Left kidney (tissue), 2 donors: ENCODE results near the gene RBM44. TPM values are rescaled to one million over a fixed set of nuclear protein-coding genes. Genes with fewer than 3 reads are reported as not detected.

ENCODE experiments used
- DNase-seq: peaks from one replicate; pipeline ENCODE4 v3.0.0-alpha.2; 2013
- polyA plus RNA-seq: library from polyadenylated mRNA; unstranded; fragments of 120-200 nt; gene quantifications from one replicate; pipeline ENCODE4 v1.2.1, GENCODE V29; 2013; ENCODE audit not compliant: insufficient read length

RBM44 gene
- polyA plus RNA-seq, 1 donor: 0.78 TPM

DNA sequence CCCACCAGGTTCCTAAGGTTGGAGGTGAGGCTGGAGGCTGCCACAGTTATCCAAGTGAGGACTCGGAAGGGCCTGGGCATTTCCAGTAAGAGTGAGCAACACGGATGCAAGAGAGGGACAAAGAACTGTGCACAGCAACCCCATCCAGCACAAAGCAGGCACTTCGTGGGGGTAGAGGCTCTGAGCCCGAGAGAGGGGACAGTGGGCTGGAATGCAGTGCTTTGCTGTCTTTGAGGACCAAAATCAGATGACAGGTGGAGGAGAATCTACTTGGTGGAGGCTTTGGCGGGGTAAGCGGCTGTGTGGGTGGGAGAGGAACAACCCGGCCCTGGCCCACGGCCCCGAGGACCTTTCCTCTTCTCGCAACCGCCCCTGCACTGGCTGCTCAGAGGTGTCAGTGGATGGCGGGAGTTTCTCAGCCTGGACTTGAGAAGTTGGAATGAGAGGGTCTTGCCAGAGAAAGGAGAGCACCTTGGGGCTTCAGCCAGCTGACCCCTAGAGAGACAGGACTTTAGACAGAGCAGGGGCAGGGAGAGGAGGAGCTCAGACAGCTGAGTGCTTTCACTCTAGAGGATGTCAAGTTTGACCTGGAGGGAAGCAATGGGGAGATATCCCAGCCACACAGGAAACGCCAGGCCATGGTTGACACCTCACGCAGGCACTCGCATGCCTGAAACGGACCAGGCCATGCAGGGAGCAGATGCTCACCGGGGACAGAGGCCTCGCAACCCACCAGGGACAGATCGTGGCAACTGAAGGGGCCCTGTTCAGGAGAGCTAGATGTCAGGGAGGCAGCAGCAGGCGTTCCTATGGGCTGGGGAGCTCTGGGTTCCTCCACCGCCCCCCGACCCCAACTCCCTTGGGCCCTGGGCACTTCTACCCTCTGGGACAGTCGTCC, 72.4 kb downstream of the RBM44 start:
- no peak for DNase-seq

DNA sequence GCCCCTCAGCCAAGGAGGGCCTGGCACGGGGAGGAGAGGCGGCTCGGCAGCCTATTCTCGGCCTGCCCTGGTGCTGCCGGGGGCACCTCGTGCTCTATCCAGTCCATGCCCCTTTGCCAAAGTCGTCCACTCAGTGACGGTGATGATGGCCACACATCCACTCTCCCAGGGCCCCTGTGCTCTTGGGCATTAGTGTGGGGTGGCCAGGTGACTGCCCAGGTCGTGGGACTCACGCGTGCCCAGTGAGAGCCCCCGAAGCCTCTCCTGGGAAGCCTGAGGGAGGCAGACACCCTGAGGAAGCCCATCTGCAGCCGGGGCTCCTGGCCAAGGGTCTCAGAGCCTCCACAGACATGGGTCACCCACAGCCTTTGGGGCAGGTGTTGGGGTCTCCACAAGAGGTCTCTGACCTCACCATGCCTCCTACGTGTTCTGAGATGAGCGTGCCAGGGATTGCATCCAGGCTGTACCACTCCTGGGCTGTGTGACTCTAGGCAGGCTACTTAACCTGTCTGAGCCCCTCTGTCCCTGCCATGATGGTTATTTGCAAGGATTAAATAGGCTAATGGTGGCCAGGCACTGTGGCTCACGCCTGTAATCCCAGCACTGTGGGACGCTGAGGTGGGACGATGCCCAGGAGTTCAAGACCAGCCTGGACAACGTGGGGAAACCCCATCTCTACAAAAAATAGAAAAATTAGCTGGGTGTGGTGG, 73.8 kb downstream of the RBM44 start:
- DNase-seq: no peak

DNA sequence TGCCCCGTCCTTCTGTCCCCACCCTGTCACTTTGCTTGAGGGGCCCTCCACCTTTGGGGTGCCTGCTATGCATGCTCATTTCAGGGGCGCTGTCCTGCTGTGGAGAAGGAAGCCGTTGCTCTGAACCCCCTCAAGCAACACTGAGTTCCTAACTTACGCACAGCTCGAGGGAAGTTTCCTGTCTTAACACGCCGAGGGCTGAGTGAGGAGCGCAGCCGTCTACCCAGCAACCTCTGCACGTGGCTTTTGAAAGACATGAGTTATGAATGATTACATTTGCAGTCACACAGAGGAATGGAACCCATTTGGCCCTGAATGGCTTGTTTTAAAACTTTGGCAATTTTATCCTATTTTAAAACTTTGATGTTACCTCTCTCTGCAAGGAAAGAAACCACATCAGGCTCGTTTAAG, 74.8 kb downstream of the RBM44 start:
- no peak for DNase-seq

DNA sequence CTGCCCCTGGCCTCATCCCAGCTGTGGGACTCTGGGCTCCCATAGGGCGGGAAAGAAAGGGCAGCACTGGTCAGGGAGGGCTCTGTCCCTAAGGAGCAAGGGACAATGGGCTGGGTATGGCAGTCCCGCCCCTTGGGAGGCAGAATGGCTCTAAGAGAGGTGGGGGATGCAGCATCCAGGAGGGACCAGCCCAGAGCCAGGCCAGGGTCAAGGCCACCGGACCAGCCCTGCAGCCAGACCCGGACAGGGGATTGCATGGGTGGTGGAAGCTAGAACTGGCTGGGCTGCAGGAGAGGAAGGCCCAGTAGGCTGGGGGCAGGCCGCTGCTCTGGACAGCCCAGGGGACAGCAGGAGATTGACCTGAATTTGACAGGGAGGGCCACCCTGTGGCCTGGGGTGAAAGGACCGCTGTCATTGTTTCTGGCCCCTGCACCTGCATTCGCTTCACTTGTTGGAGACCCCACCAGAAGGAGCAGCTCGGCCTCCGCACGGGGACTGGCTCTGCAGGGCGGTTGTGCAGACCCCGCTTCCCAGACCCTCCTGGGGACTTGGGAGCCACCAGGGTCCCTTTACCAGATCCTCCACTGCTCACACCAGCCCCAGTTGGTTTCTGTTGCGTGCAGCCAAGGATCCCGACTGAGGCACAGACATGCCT, 75.4 kb downstream of the RBM44 start:
- no peak for DNase-seq

DNA sequence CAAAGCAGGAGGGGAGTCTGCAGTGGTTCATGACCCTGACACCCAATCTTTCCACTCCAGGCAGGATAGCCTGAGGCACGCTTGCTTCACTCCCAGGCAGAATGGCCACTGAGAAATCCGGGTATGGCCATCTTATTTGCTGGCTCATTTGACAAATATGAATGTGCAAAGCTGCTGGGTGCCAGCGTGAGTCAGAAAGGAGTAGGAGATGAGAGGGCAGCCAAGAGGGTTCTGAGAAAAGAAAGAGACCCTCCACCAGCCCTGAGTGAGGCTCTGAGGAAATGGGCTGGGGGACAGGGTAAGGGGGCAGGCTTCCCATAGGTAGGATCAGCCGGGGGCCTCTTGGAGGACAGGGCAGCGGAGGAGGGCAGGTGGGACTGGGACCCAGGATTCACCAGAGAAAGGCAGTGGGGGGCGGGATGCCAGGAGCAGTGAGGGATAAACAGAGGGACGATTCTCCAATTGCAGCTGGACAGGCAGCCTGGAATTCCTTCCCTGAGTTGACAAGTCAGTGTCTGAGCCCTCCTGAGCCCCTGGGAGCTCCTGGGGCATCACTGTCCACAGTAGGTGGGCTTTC, 76.1 kb downstream of the RBM44 start:
- DNase-seq: no peak

DNA sequence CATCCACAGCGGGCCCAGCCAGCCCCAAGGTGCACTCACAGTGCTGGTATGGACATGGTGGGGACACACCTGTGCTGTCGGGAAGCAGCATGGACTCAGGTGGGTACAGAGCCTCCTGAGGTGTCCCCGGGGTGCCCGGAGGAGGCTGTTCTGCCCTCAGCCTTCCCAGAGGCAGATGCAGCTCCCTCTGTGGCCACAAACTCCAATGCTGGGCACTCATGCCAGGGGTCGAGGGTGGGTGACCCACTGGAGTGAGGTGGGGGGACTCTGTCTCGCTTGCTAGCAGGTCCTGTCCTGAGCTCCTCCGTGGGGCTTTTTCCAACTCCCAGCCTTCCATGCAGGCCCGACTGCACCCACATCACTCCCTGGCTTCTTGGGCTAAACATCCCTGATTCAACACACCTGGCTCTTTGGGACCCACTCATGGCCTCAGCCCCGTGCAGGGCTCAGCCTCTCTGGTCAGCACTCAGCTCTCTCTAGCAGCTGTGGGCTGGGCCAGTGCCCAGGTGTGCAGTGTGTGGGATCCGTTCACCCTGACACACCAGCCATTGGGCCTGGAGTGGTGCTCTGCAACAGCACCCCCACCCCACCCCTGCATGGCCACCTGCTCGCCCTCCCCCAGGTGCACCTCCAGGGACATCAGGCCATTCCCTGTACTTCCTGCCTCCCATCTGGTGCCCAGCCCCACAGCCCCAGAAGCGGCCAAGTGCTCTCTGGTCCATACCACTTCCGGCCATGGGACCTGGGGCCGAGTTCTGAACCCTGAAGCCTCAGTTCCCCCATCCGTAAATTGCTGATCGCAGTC, 76.9 kb downstream of the RBM44 start:
- no peak for DNase-seq

DNA sequence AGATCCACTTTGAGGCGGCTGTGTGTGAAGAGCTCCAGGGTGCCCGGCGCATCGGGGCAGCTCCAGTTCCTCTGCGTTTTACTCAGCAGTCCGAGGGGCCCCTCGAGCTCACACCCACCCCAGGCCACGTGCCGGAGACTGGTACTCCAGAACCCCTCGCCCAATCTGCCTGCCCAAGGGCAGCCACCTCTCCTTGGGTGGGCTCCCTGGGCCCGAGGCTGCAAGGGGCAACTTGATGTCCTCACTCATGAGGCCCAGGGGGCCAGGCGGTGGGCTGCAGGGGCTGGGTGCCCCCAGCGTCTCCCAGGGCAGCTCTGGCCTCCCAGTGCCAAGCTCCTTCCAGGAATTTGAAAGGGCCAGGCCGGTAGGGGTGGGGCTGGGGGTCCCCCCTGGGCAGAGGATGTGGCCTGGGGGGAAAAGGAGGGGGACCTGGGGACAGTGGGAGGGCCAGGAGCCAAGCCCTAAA, 77.5 kb downstream of the RBM44 start:
- no peak for DNase-seq

DNA sequence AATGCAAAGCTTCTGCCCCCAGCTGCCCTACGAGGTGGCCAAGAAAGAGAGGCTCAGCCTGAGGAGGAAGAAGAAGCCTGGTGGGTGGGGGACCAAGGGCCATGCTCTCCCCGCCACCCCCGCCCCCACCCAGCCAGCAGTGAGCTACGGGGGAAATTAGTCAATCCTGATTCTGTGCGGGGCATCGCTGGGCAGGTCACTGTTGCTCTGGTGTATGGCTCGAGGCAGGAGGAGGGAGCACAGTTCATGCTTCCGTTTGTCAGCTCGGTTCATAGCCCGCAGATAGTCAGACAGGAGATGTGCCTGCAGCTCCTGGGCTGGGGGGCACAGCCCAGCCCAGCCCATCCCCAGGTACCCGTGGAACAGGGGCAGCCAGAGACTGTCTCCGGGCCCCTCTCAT, 78.0 kb downstream of the RBM44 start:
- DNase-seq: no peak

DNA sequence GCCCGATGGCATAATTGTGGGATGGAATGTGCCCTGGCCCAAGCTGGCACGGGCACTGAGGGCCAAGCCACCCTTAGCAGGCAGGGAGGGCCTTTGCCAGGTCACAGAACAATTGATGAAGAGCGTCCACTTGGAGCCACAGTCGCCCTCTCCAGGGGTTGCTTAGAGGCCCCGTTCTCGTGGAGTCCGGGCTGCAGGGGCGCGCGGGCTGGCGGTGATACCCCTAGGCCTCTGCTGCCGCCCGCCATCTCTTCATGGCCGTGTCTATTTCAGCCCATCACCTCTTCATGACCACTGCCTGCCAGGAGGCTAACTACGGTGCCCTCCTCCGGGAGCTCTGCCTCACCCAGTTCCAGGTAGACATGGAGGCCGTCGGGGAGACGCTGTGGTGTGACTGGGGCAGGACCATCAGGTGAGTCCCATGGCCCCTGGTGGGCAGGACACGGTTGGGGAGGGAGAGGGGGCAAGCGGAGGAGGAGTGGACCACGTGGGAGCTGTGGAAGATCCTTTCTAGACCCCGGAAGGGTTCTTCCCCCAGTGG, 78.4 kb downstream of the RBM44 start:
- DNase-seq: no peak

DNA sequence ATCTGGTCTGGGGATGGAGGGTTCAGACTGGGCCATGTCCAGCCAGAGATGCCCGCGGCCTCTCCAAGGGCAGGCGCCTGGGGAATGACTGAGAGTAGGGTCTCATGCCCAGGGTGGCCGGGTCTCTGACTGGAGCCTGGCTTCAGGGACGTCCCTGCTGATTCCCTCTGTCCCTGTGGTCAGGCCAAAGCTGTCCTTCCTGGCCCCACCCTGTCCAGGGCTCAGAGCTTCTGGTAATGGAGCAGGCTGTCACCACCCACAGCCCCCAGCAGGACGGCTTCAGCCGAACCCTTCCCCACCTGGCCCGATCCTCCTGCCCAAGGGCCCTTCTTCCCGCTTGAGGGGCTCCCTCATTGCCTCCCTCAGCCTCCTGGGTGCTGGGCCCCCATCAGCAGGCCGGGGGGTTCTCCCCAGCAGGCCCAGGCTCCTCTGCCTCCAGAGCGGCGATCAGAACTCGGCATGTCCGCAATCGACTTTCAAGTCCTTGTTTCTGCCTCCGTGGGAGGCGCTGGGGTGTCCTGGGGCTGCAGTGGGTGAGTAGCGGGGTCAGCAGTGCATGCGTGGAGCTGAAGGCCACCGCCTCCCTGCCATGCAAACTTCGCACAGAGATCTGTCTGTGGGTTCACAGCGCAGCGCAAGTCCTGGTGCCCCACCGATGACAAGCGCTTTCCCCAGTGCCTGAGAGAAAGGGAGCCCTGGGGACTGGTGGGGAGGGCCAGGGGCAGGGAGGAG, 79.2 kb downstream of the RBM44 start:
- no peak for DNase-seq

DNA sequence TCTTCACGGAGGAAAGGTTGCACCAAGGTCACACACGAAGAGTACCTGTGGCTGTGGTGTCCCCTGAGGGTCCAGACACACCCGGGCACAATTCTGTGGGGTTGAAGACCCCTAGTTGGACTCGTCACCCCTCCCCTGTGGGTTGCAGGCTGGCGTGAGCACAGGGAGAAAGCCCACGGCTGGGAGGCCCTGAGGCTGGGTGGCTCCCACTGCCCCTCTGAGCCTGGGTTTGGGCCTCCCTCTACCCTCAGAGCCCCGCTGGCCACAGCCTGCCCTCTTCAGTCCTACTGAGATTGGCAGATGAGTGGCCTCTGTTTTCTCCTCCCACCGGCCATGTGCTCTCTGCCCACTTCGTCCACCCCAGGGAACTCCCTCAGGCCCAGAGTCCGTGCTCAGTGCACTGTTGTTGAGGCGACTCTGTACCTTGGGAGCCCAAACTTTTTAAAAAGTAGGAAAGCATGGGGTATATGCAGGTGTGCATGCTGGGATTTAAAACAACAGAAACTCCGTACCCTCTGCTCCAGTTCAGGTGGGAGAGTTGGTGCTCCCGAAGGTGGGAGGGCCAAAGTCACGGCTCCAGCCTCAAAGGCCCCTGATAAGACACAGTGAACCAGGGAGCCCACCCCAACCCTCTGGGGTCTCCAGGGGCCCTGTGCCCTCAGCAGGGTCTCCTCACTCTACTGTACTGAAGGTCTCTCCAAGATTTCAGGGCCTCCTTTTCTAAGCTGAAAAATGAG, 79.9 kb downstream of the RBM44 start:
- DNase-seq: no peak

DNA sequence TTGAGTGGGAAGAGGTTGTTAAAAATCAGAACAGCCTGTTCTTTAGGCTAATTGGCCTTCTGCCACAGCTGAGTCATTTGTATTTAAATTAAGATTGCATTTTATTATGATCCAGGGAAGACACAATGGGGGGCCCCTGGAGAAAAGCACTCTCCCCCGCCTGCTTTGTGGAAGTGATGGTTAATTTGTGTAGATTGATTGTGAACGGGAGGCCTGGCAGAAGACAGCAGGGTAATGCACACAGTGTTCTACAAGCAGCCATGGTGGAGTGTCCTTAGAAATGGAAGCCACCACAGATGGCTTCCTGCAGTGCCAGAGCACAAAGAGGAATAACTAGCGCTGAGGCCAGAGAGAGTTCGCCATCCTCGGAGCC, 80.5 kb downstream of the RBM44 start:
- no peak for DNase-seq

DNA sequence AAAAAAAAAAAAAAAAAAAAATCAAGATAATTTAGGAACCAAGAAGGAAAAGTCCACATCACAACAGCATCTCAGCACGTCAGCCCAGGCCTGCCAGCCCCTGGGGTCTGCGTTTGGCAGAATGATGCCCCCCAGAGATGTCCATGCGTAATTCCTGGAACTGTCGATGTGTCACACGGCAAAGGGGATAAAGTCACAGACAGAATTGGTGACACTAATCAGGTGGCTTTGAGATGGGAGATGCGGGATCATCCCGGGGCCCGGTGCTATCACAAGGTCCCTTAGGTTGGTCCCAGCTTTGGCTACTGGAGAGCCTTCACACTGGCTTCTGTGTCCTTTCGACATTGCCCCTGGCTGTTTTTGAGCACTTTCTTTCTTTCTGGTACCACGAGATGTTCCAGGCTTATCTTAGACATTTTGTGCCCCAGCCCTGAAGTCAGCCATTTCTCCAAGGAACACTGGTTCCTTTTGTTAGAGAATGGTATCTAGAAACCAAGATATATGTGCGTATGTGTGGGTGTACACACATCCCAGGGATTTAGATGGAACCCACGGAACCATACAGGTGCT, 81.5 kb downstream of the RBM44 start:
- DNase-seq: no peak

DNA sequence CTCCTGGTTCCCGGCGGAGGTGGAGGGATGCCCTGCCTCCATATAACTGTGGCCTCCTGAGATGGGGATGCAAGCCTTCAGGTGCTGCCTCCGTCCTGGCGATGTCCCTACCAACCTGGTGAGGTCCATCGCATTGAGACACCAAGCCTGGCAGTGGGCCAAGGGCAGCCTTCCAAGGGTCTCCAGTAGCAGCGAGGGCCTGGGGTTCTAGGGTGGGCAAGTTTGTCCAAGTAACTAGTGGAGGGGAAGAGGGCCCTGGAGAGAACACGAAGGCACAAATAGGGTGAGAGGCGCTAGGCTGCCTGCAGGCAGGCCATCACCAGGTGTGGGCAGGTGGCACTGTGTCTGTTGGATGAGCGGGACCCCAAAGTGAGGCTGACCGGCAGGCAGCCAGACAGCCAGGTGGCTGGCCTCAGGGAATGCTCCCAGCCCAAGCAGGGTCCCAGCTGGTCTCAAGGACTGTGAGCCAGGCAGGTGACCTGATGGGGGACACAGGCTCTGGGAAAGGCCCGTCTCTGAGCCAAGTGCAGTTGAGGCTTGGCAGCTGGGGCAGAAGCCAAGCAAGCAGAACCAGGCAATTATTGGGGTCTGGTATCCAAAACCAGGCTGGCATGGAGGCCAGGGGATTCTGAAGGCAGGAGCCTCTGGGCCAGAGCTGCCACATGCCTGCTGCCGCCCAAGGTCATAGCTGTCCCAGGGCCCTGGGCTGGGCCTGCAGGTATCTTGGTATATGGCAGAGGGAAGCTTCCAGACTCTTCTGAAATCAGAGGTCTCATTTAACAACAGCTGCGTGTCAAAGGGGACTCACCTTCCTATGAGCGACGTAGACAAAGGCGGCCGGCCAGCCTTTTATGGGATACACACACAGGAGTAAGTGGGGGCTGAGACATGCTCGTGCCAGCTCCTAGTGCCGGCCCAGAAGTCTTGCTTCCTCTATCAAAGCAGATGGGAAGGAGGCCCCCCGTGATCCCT, 84.2 kb downstream of the RBM44 start:
- no peak for DNase-seq

DNA sequence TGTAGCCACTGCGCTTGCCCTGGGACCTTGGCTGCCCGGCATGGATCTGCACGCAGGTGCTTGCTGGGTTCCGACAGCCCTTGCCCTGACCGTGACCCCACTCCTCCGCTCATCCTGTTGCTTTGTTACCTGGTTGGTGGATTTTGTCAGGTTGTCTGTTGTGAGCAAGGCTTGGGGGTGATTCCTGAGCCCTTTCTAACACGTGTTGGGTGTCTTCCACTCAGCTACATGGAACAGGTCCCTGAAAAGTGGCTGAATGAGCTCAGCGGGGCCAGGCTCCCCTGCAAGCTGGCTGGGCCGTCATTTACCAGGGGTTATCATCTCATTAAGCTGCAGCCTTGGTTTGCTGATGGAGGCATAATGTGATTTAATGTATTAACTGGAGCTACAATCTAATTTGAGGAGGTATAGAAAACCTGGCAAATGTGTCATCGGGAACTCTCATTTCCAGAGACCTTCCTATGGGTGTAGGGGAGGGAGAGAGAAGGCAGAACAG, 85.4 kb downstream of the RBM44 start:
- no peak for DNase-seq

DNA sequence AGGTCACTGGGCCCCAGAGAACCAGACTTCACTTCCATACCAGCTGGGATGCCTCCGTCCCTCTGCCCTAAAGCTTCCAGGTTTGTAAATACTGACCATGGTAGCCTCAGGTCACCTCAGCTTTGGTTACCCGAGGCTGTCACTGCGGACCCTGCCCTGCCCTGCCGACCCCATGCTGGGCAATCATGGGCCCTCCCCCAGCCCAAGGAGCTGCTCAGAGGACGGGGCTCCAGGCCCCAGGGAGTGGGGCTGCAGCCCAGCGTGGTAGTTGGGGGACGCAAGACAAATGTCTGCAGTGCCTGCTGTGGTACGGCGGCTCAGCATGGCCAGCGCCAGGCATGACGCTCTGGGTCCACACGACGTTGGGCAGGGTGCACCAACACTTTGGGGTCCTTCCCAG, 86.1 kb downstream of the RBM44 start:
- DNase-seq: no peak

DNA sequence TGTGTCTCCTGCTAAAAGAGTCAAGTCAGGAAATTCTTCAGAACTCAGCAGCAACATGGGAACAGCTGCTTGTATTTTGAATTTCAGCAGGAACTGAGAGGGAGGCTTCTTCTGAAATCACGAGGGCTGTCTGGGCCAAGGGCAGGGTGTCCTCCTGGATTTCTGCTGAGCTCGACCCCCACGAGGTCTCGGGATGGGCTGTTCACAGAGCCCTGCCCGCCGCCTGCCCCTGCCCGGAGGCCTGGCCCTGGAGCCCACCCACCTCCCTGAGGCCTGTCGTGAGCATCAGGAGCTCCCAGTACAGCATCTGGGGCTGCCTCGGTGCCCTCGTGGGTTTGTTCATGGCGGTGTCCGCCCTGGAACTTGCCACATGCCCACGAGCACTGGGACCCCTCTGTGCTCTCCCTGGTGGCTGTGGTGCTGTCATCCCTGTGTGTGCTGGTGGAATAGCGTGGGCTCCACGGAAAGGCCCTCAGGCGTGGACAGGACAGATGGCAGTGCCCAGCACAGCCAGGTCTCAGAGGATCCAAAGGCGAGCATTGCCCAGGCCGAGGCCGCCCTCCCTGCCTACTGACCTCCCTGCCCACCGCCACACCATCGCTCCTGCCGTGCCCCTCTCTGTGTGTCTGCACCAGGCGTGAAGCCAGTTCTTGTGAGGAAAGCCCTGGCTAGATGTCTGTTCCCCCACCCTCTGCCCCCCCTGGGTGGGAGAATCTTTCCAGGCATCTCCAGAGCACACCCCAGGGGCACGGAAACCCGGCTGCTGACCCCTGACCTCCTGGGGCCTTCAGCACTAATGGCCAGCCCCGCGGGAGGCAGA, 86.7 kb downstream of the RBM44 start:
- no peak for DNase-seq
